ENCODE measurements around the gene ZNF593.

The ZNF593 gene

GRCh38 chr1:26189331-26189730 lies 19.6 kb downstream of the ZNF593 start:
- POLR2A ChIA-PET: interaction anchor here (2.8 kb wide), 1 partner anchor 19 kb away, joined by 8 read pairs; the partner anchor contains the start of gene ZNF593
- no peak for DNase-seq (ENCODE audit: extremely low spot score)
- CTCF ChIA-PET: interaction anchor here (2.8 kb wide), 1 partner anchor 45 kb away, joined by 11 read pairs; the partner anchor contains the start of gene CEP85

DNA sequence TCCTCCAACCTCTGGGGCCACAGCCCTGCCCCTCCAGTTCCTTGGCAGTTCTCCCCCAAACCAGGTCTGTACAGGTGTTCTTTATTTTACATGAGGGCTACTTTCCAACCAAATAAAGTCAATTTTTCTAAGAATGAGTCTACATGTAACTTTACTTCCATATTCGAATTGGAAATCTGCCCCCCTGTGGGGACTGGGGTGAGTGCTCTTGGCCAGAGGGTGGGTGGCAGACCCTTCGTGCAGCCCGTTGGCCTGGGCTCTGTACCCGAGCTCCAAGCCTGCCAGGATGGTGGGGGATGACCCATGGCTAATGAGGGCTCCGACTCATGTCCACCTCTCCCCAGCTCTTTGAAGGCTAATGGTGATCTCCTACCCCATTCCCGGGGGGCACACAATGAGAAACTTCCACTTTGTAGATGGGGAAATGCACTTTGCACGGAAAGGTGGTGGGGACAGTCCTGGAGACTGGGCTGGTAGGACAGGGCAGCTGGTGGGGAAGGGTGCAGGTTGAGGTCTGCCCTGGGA lies 20.1 kb downstream of the ZNF593 start:
- no peak for DNase-seq (ENCODE audit: extremely low spot score)
- no peak for TF ChIP-seq SUZ12 (IDR thresholded peaks at IDR 0.05)
- TF ChIP-seq FOXM1 (IDR thresholded peaks at IDR 0.05; ENCODE audit: borderline replicate concordance): no peak
- no peak for TF ChIP-seq ELF4 (IDR thresholded peaks at IDR 0.05)
- TF ChIP-seq NFRKB (IDR thresholded peaks at IDR 0.05): no peak
- TF ChIP-seq PKNOX1 (IDR thresholded peaks at IDR 0.05): no peak
- no peak for TF ChIP-seq TARDBP (IDR thresholded peaks at IDR 0.05)
- no peak for TF ChIP-seq LEF1 (IDR thresholded peaks at IDR 0.05; ENCODE audit: borderline replicate concordance)
- no peak for TF ChIP-seq FOXA1 (IDR thresholded peaks at IDR 0.05)
- no peak for TF ChIP-seq CTBP1 (IDR thresholded peaks at IDR 0.05; ENCODE audit: borderline replicate concordance)
- no peak for TF ChIP-seq L3MBTL2 (conservative IDR thresholded peaks at IDR 0.05)
- TF ChIP-seq FOXK2 (IDR thresholded peaks at IDR 0.05): no peak
- TF ChIP-seq HDGF (IDR thresholded peaks at IDR 0.05; ENCODE audit: borderline replicate concordance): no peak
- TF ChIP-seq SP1 (IDR thresholded peaks at IDR 0.05): no peak
- TF ChIP-seq ZNF384 (IDR thresholded peaks at IDR 0.05): no peak
- ChIA-PET CTCF (interaction anchor here (0.5 to 2.8 kb wide), 5 partner anchors 16 to 300 kb away, joined by 3 to 11 read pairs (median 3); partner anchors contain the start of gene CEP85), POLR2A (interaction anchor here (1.0 to 2.8 kb wide), 2 partner anchors 20 to 44 kb away, joined by 6 to 8 read pairs; partner anchors contain the start of genes CEP85 and ZNF593)

More at GRCh38 chr1:26189331-26189730, 19.6 kb downstream of the ZNF593 start:
- no peak for TF ChIP-seq CTBP1 (IDR thresholded peaks at IDR 0.05; ENCODE audit: borderline replicate concordance)
- no peak for TF ChIP-seq FOXA1 (IDR thresholded peaks at IDR 0.05)
- TF ChIP-seq L3MBTL2 (conservative IDR thresholded peaks at IDR 0.05): no peak
- no peak for TF ChIP-seq ARNT (IDR thresholded peaks at IDR 0.05)
- no peak for TF ChIP-seq TARDBP (IDR thresholded peaks at IDR 0.05)
- TF ChIP-seq NFRKB (IDR thresholded peaks at IDR 0.05): no peak

DNA sequence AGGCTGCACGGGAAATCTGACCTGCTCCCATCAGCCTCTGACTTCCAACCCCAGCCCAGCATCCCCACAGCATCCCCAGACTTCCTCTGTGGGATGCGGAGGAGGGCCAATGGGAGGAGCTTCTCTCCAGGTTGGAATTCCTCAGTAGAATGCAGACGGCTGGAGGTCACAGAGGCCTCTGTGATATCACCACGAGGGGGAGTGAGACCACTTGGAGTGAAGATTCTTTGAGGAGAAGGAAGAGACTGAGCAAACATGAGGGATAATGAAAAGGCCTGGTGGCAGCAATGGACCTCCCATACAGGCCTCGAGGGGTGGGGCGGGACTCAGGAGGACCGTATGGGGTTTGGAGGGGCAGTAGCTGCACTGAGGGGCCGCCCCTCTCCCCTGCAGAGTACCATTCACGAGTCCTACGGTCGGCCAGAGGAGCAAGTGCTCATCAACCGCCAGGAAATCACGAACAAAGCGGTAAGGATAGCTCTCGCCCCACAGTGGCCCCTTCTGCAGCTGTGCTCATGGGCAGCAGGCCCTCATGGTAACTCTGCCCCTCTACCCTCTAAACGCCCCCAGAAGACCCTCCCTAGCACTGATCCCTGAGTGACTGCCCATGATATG lies 20.8 kb downstream of the ZNF593 start, which contains the start of gene CATSPER4:
CATSPER4 (plus strand) TSS at position 230 of the 615 bp plus-strand sequence; CDS start at position 256, 26 bp downstream.
- POLR2A ChIA-PET: interaction anchor here (1.0 to 2.8 kb wide), 2 partner anchors 21 to 44 kb away, joined by 6 to 8 read pairs; partner anchors contain the start of genes CEP85 and ZNF593
- peak; percentile 59 for DNase-seq (ENCODE audit: extremely low spot score)

GRCh38 chr1:26191739-26192138 lies 22.0 kb downstream of the ZNF593 start:
- TF ChIP-seq PKNOX1 (IDR thresholded peaks at IDR 0.05) (no peak), BHLHE40 (IDR thresholded peaks at IDR 0.05; ENCODE audit: borderline replicate concordance) (no peak), ZNF384 (IDR thresholded peaks at IDR 0.05) (no peak), L3MBTL2 (conservative IDR thresholded peaks at IDR 0.05) (no peak)
- CTCF ChIA-PET: interaction anchor here (2.8 kb wide), 1 partner anchor 42 kb away, joined by 11 read pairs; the partner anchor contains the start of gene CEP85
- DNase-seq (ENCODE audit: extremely low spot score): no peak
- POLR2A ChIA-PET: no interaction called here

More for the DNA sequence above, 20.8 kb downstream of the ZNF593 start, which contains the start of gene CATSPER4:
- CTCF ChIA-PET: interaction anchor here (0.5 to 2.8 kb wide), 5 partner anchors 16 to 300 kb away, joined by 3 to 11 read pairs (median 3); partner anchors contain the start of gene CEP85
- TF ChIP-seq L3MBTL2 (conservative IDR thresholded peaks at IDR 0.05): no peak
- no peak for TF ChIP-seq PKNOX1 (IDR thresholded peaks at IDR 0.05)
- no peak for TF ChIP-seq FOXM1 (IDR thresholded peaks at IDR 0.05; ENCODE audit: borderline replicate concordance)
- no peak for TF ChIP-seq HDGF (IDR thresholded peaks at IDR 0.05; ENCODE audit: borderline replicate concordance)
- TF ChIP-seq ZNF384 (IDR thresholded peaks at IDR 0.05): no peak
- no peak for TF ChIP-seq TARDBP (IDR thresholded peaks at IDR 0.05)
- no peak for TF ChIP-seq ELF4 (IDR thresholded peaks at IDR 0.05)
- no peak for TF ChIP-seq FOXA1 (IDR thresholded peaks at IDR 0.05)
- no peak for TF ChIP-seq SP1 (IDR thresholded peaks at IDR 0.05)
- no peak for TF ChIP-seq NFRKB (IDR thresholded peaks at IDR 0.05)

- DNase-seq (ENCODE audit: extremely low spot score): no peak
- TF ChIP-seq LEF1 (IDR thresholded peaks at IDR 0.05; ENCODE audit: borderline replicate concordance) (no peak), FOXK2 (IDR thresholded peaks at IDR 0.05) (no peak), NFRKB (IDR thresholded peaks at IDR 0.05) (no peak), ARNT (IDR thresholded peaks at IDR 0.05) (no peak), L3MBTL2 (conservative IDR thresholded peaks at IDR 0.05) (no peak), FOXA1 (IDR thresholded peaks at IDR 0.05) (no peak), BHLHE40 (IDR thresholded peaks at IDR 0.05; ENCODE audit: borderline replicate concordance) (no peak), HDGF (IDR thresholded peaks at IDR 0.05; ENCODE audit: borderline replicate concordance) (no peak), ELF4 (IDR thresholded peaks at IDR 0.05) (no peak), TARDBP (IDR thresholded peaks at IDR 0.05) (no peak), SUZ12 (IDR thresholded peaks at IDR 0.05) (no peak), FOXM1 (IDR thresholded peaks at IDR 0.05; ENCODE audit: borderline replicate concordance) (no peak), SP1 (IDR thresholded peaks at IDR 0.05) (no peak), CTBP1 (IDR thresholded peaks at IDR 0.05; ENCODE audit: borderline replicate concordance) (no peak), ZNF384 (IDR thresholded peaks at IDR 0.05) (no peak), PKNOX1 (IDR thresholded peaks at IDR 0.05) (no peak)
- ChIA-PET POLR2A (no interaction called here), CTCF (no interaction called here)
These were observed 26.1 kb downstream of the ZNF593 start for GRCh38 chr1:26195805-26196204.

All from HEK293T (cell line).